ENCODE measurements around the gene CDH12.

DNA sequence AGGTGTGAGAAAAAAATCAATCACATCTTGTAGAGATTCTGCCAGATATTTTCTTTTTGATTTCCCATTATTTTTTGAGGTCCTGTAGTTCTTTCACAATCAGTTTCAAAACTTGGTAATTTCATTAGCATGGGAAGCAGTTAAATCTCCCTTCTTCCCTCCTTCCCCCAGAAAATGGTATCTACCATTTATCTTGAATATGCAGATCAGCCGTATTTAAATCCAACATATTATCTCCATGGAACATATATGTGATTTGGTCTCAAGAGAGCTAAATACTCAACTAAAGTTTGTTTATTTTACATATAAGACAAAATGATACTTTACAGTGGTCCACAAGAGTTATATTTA, 1034.8 kb downstream of the CDH12 start:
- TF ChIP-seq, protein P1, sequence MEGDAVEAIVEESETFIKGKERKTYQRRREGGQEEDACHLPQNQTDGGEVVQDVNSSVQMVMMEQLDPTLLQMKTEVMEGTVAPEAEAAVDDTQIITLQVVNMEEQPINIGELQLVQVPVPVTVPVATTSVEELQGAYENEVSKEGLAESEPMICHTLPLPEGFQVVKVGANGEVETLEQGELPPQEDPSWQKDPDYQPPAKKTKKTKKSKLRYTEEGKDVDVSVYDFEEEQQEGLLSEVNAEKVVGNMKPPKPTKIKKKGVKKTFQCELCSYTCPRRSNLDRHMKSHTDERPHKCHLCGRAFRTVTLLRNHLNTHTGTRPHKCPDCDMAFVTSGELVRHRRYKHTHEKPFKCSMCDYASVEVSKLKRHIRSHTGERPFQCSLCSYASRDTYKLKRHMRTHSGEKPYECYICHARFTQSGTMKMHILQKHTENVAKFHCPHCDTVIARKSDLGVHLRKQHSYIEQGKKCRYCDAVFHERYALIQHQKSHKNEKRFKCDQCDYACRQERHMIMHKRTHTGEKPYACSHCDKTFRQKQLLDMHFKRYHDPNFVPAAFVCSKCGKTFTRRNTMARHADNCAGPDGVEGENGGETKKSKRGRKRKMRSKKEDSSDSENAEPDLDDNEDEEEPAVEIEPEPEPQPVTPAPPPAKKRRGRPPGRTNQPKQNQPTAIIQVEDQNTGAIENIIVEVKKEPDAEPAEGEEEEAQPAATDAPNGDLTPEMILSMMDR (IDR thresholded peaks at IDR 0.05; ENCODE audit: low read depth, low read length): no peak
- TF ChIP-seq EZH2phosphoT487 (IDR thresholded peaks at IDR 0.05; ENCODE audit: low read depth): no peak
